Stimulated activated CD4-positive, alpha-beta T cell treated with anti-CD3 and anti-CD28 coated beads, Interleukin-12 subunit alpha, Interleukin-12 subunit beta, amount 100 ng/mL, for 4 hours (primary cell): Measurements from ENCODE around the gene S1PR3.

Experiments
- DNase-seq: peaks from one replicate; pipeline ENCODE4 v3.0.0-alpha.2; 2020

The S1PR3 gene

GRCh38 chr9:88969646-88970373, 21.5 kb upstream of the S1PR3 start:
- DNase-seq = no peak

- no peak for DNase-seq
Observed at GRCh38 chr9:88971131-88971960, 19.9 kb upstream of the S1PR3 start.

- no peak for DNase-seq
Observed at GRCh38 chr9:88972401-88972800, 18.9 kb upstream of the S1PR3 start.

- no peak for DNase-seq
Observed at GRCh38 chr9:88973281-88974045, 17.8 kb upstream of the S1PR3 start.

GRCh38 chr9:88974641-88975040, 16.6 kb upstream of the S1PR3 start:
- no peak for DNase-seq

GRCh38 chr9:88975966-88976889, 15.0 kb upstream of the S1PR3 start:
- DNase-seq = no peak

GRCh38 chr9:88976890-88977257, 14.4 kb upstream of the S1PR3 start:
- no peak for DNase-seq

- no peak for DNase-seq
Observed at GRCh38 chr9:88978034-88978433, 13.2 kb upstream of the S1PR3 start.

- DNase-seq = no peak
Observed at GRCh38 chr9:88979021-88979420, 12.2 kb upstream of the S1PR3 start.

GRCh38 chr9:88979791-88980190, 11.5 kb upstream of the S1PR3 start:
- no peak for DNase-seq

GRCh38 chr9:88980740-88981203, 10.5 kb upstream of the S1PR3 start:
- no peak for DNase-seq

- DNase-seq = no peak
Observed at GRCh38 chr9:88983865-88984542, 7.3 kb upstream of the S1PR3 start.

- DNase-seq = no peak
Observed at GRCh38 chr9:88984543-88984883, 6.8 kb upstream of the S1PR3 start.

GRCh38 chr9:88985616-88986015, 5.7 kb upstream of the S1PR3 start:
- no peak for DNase-seq

GRCh38 chr9:88986776-88987175, 4.5 kb upstream of the S1PR3 start:
- no peak for DNase-seq

GRCh38 chr9:88987661-88988060, 3.6 kb upstream of the S1PR3 start:
- DNase-seq = no peak

GRCh38 chr9:88988796-88989641, 2.2 kb upstream of the S1PR3 start:
- no peak for DNase-seq

- DNase-seq = no peak
Observed at GRCh38 chr9:88990041-88990728, 1.1 kb upstream of the S1PR3 start.

- DNase-seq = no peak
Observed at GRCh38 chr9:88990729-88991065, 571 bp upstream of the S1PR3 start.

GRCh38 chr9:88992556-88992955, 1.3 kb downstream of the S1PR3 start:
- DNase-seq = no peak
